B cell (primary cell): ENCODE data around the gene USE1. TPM values are rescaled to one million over a fixed set of nuclear protein-coding genes. Genes with fewer than 3 reads are reported as not detected.

Experiments
- ATAC-seq: fragments of 200-7000 bp; cut with Tn5 transposase; one replicate; pipeline ENCODE4 v1.10.0; 2021; ENCODE audit warnings: low read depth, mild to moderate bottlenecking, moderate number of reproducible peaks, moderate library complexity
- CTCF ChIA-PET: fragments of 350-600 bp; sonication (Branson Sonifier 250); formaldehyde crosslinking; loops from one replicate; lab custom pipeline; 2021; ENCODE audit warnings: antibody characterized with exemption, inconsistent platforms; lab: Charles Lee
- POLR2A ChIA-PET: fragments of 350-600 bp; sonication (Branson Sonifier 250); formaldehyde crosslinking; loops from one replicate; lab custom pipeline; 2021; ENCODE audit warnings: antibody characterized with exemption; lab: Charles Lee
- DNase-seq: peaks from one replicate; pipeline ENCODE4 v3.0.0; 2013
- H2AFZ ChIP-seq: 2 replicates; pipeline ENCODE4 v1.6.1; 2012; ENCODE audit warnings: mild to moderate bottlenecking, low read depth, low read length; ENCODE audit not compliant: insufficient read depth, poor library complexity, severe bottlenecking
- H3K27ac ChIP-seq, 2 donors: 1 replicate in 1 of 2; 2 replicates in 1 of 2; pipeline ENCODE4 v1.5.1; 2012 to 2013; ENCODE audit warnings: low read length in 2 of 2, mild to moderate bottlenecking in 2 of 2, moderate library complexity in 1 of 2
- H3K27me3 ChIP-seq, 4 experiments: fragments of 200-600 bp in 1 of 4; sonication (generic) in 1 of 4; replicated peaks in 1 of 4; 1 replicate in 2 of 4; 2 replicates in 2 of 4; pipeline versions ENCODE4 v1.6.1 to v1.7.0; 2013 to 2016; ENCODE audit warnings: low read length in 3 of 4, mild to moderate bottlenecking in 2 of 4, mixed read lengths in 1 of 4, moderate library complexity in 1 of 4; ENCODE audit not compliant: insufficient read depth in 4 of 4, control insufficient read depth in 3 of 4; ENCODE audit errors: control extremely low read depth in 1 of 4
- H3K36me3 ChIP-seq, 2 experiments: replicated peaks in 1 of 2; 1 replicate in 1 of 2; 2 replicates in 1 of 2; pipeline versions ENCODE4 v1.6.1 to v1.7.1; 2013; ENCODE audit warnings: low read length in 1 of 2; ENCODE audit not compliant: insufficient read depth in 2 of 2, control insufficient read depth in 1 of 2; ENCODE audit errors: control extremely low read depth in 1 of 2, extremely low read depth in 1 of 2
- H3K4me1 ChIP-seq, 2 donors: fragments of 200-600 bp in 1 of 2; sonication (generic) in 1 of 2; 1 replicate in 1 of 2; 2 replicates in 1 of 2; pipeline versions ENCODE4 v1.5.1 to v1.6.1; 2013 to 2017; ENCODE audit warnings: low read length in 2 of 2; ENCODE audit not compliant: control insufficient read depth in 2 of 2, insufficient read depth in 2 of 2
- H3K4me2 ChIP-seq: replicated peaks from 2 replicates; pipeline ENCODE3; 2012; ENCODE audit warnings: mild to moderate bottlenecking, low read depth, low read length; ENCODE audit not compliant: poor library complexity, severe bottlenecking
- H3K4me3 ChIP-seq, 5 experiments: fragments of 200-600 bp in 1 of 5; sonication (generic) in 1 of 5; 1 replicate in 3 of 5; 2 replicates in 2 of 5; pipeline versions ENCODE4 v1.5.1 to v1.7.0; 2011 to 2016; ENCODE audit warnings: low read length in 4 of 5, mild to moderate bottlenecking in 4 of 5, low read depth in 2 of 5, control low read depth in 1 of 5, moderate library complexity in 1 of 5; ENCODE audit not compliant: insufficient read depth in 1 of 5; ENCODE audit errors: control extremely low read depth in 1 of 5, extremely low read depth in 1 of 5
- H3K79me2 ChIP-seq: fragments of 200-600 bp; sonication (generic); one replicate; pipeline ENCODE4 v1.6.0; 2016; ENCODE audit warnings: low read length; ENCODE audit not compliant: control insufficient read depth, insufficient read depth
- H3K9ac ChIP-seq: fragments of 200-600 bp; sonication (generic); 2 replicates; pipeline ENCODE4 v1.6.1; 2017; ENCODE audit warnings: mild to moderate bottlenecking, low read length, moderate library complexity
- H3K9me3 ChIP-seq, 3 donors: one replicate each; pipeline versions ENCODE4 v1.6.1 to v1.7.1; 2013; ENCODE audit warnings: low read length in 2 of 3; ENCODE audit not compliant: control insufficient read depth in 2 of 3, insufficient read depth in 1 of 3; ENCODE audit errors: control extremely low read depth in 1 of 3
- H4K20me1 ChIP-seq: 2 replicates; pipeline ENCODE4 v1.6.0; 2012; ENCODE audit warnings: mild to moderate bottlenecking, low read length; ENCODE audit not compliant: insufficient read depth, control insufficient read depth, poor library complexity, severe bottlenecking
- H3K27ac Mint-ChIP-seq: one replicate; pipeline ENCODE4 v1.8.0; 2021; ENCODE audit warnings: mixed read lengths
- H3K27me3 Mint-ChIP-seq: one replicate; pipeline ENCODE4 v1.8.0; 2021; ENCODE audit warnings: mixed read lengths
- H3K4me1 Mint-ChIP-seq: one replicate; pipeline ENCODE4 v1.8.0; 2021; ENCODE audit warnings: mixed read lengths
- H3K4me3 Mint-ChIP-seq: one replicate; pipeline ENCODE4 v1.8.0; 2021; ENCODE audit warnings: mixed read lengths
- H3K9me3 Mint-ChIP-seq: one replicate; pipeline ENCODE4 v1.8.0; 2022; ENCODE audit warnings: mixed read lengths; ENCODE audit not compliant: insufficient read depth
- CTCF ChIP-seq: fragments of 200-600 bp; IDR thresholded peaks from one replicate; pipeline ENCODE4 v1.8.0; 2022; ENCODE audit warnings: antibody characterized with exemption, mild to moderate bottlenecking
- EZH2 ChIP-seq: IDR thresholded peaks from 2 replicates; pipeline ENCODE4 v1.6.1; 2012; ENCODE audit warnings: borderline replicate concordance, low read depth, mild to moderate bottlenecking, moderate library complexity, low read length; ENCODE audit not compliant: insufficient read depth, poor library complexity, severe bottlenecking
- WGBS: methylation state at CpG from one replicate; pipeline ENCODE4 v1.1.5; 2013; ENCODE audit warnings: missing lambda C conversion rate; ENCODE audit not compliant: insufficient coverage; 5-methylcytosine and 5-hydroxymethylcytosine counted together
- intact Hi-C: fragments of 100-400 bp; cut with micrococcal nuclease; formaldehyde crosslinking; loops from one replicate; pipeline ENCODE4 v1.10.0; 2022
- polyA plus RNA-seq: library from polyadenylated mRNA; depleted of rRNA; stranded (reverse); fragments of >200 nt; gene quantifications from 2 replicates; pipeline ENCODE4 v1.2.3, GENCODE V29; 2012
- total RNA-seq, 2 donors: library from RNA; stranded (reverse); fragments of 120-200 nt in 1 of 2; gene quantifications; 1 replicate in 1 of 2; 2 replicates in 1 of 2; pipeline versions ENCODE4 v1.2.3 to v1.2.4, GENCODE V29; 2013 to 2022

Gene USE1
- total and polyA plus RNA-seq, 2 donors (not counting 1 experiment from before 2014, with no cell fraction given) = 48.3 to 49.5 TPM

GRCh38 chr19:17237747-17238706 is 22.9 kb downstream of the USE1 start:
- CTCF ChIA-PET = interaction anchor here (0.8 to 1.5 kb wide), 3 partner anchors 22 to 54 kb away, joined by 3 to 5 read pairs (median 5); no protein-coding TSS in a partner anchor
- Histone ChIP-seq H3K27me3 (no peaks in the 10 kb centered on the region), H3K36me3 (no peaks in the 10 kb centered on the region), H4K20me1 (no peaks in the 10 kb centered on the region), H2AFZ (no peak overlapping the region), H3K79me2 (peaks cover 7% of the 10 kb centered on the region), H3K4me2 (no peak overlapping the region), H3K9ac (no peak overlapping the region), H3K4me1 (peaks cover 8 to 19% of the 10 kb centered on the region in 2 donors), H3K4me3 (no peak overlapping the region), H3K9me3 (peaks cover 0 to 5% (median 0%) of the 10 kb centered on the region in 3 donors), H3K27ac (no peak overlapping the region)
- POLR2A ChIA-PET = interaction anchor here (0.5 to 1.1 kb wide), 3 partner anchors 12 to 283 kb away, joined by 3 read pairs; partner anchors contain the start of gene OCEL1
- H3K27me3 Mint-ChIP-seq = no peaks in the 10 kb centered on the region
- no peaks in the 10 kb centered on the region for H3K9me3 Mint-ChIP-seq
- no peak for DNase-seq
- no peak for ATAC-seq
- peaks cover 15% of the 10 kb centered on the region for H3K4me1 Mint-ChIP-seq
- intact Hi-C loops = no loop called here
- 100% methylated on average over 7 of the region's 13 CpGs for WGBS
- H3K4me3 Mint-ChIP-seq = peak overlapping the region; percentile 37
- H3K27ac Mint-ChIP-seq = no peak overlapping the region
- TF ChIP-seq EZH2 = no peak
- TF ChIP-seq CTCF = no peak
